D721Med (cell line): ENCODE measurements around the gene SLC7A10.

Experiments
- DNase-seq: peaks from one replicate; pipeline ENCODE4 v3.0.0; 2011; ENCODE audit warnings: low spot score; ENCODE audit not compliant: insufficient read length
- FAIRE-seq: peaks from 2 replicates; lab custom pipeline; 2011; peaks lifted over from hg19 to GRCh38; lab: Jason Lieb, UNC
- CTCF ChIP-seq: IDR thresholded peaks from 2 replicates; pipeline ENCODE4 v1.5.1; 2012; ENCODE audit warnings: mild to moderate bottlenecking, control low read depth; ENCODE audit not compliant: insufficient read depth; ENCODE audit errors: missing control alignments

The SLC7A10 gene

GRCh38 chr19:33238481-33239149 lies 13.0 kb upstream of the SLC7A10 start:
- no peak for DNase-seq
- TF ChIP-seq CTCF, result no peak
- FAIRE-seq, result no peak

- TF ChIP-seq CTCF, result no peak
- DNase-seq, result no peak
- no peak for FAIRE-seq
Measured at GRCh38 chr19:33236696-33237390, 11.2 kb upstream of the SLC7A10 start.

- FAIRE-seq, result no peak
- no peak for TF ChIP-seq CTCF
- no peak for DNase-seq
Measured at GRCh38 chr19:33235996-33236350, 10.3 kb upstream of the SLC7A10 start.

- TF ChIP-seq CTCF, result peak; percentile 82
- no peak for FAIRE-seq
- DNase-seq, result peak; percentile 88
Measured at GRCh38 chr19:33235269-33235995, 9.8 kb upstream of the SLC7A10 start.

- FAIRE-seq (no peak), DNase-seq (no peak)
- TF ChIP-seq CTCF, result no peak
Measured at GRCh38 chr19:33234736-33235135, 9.1 kb upstream of the SLC7A10 start.

GRCh38 chr19:33234092-33234491 lies 8.4 kb upstream of the SLC7A10 start:
- no peak for FAIRE-seq
- no peak for DNase-seq
- TF ChIP-seq CTCF, result no peak
